RCC 7860 (cell line): ENCODE results near the gene NFASC.

Experiments used
- DNase-seq: peaks from one replicate; pipeline ENCODE4 v3.0.0-alpha.2; 2015; ENCODE audit warnings: low spot score
- FAIRE-seq: peaks from 2 replicates; lab custom pipeline; 2012; peaks lifted over from hg19 to GRCh38; lab: Jason Lieb, UNC

The NFASC gene

GRCh38 chr1:205028390-205028789, 157.7 kb downstream of the NFASC start:
- no peak for FAIRE-seq
- DNase-seq: no peak

- DNase-seq (no peak), FAIRE-seq (no peak)
Observed at GRCh38 chr1:205028924-205029323, 158.3 kb downstream of the NFASC start.

- no peak for FAIRE-seq
- DNase-seq: no peak
Observed at GRCh38 chr1:205030241-205030640, 159.6 kb downstream of the NFASC start.

GRCh38 chr1:205030896-205031295, 160.2 kb downstream of the NFASC start:
- DNase-seq: no peak
- no peak for FAIRE-seq

GRCh38 chr1:205032508-205032907, 161.8 kb downstream of the NFASC start:
- no peak for FAIRE-seq

GRCh38 chr1:205037539-205037938, 166.9 kb downstream of the NFASC start:
- DNase-seq (no peak), FAIRE-seq (no peak)

More at GRCh38 chr1:205032508-205032907, 161.8 kb downstream of the NFASC start:
- no peak for DNase-seq

- DNase-seq (no peak), FAIRE-seq (no peak)
Observed at GRCh38 chr1:205038132-205038786, 167.6 kb downstream of the NFASC start.

GRCh38 chr1:205041001-205041715, 170.5 kb downstream of the NFASC start:
- DNase-seq: no peak
- no peak for FAIRE-seq

- FAIRE-seq: no peak
Observed at GRCh38 chr1:205041998-205042910, 171.6 kb downstream of the NFASC start.

GRCh38 chr1:205042911-205043806, 172.5 kb downstream of the NFASC start, which contains the start of gene CNTN2:
CNTN2 (plus strand) TSS chr1:205043212; CDS start chr1:205053186, 9,974 bp downstream.
- no peak for FAIRE-seq
- DNase-seq: no peak

More at GRCh38 chr1:205041998-205042910, 171.6 kb downstream of the NFASC start:
- DNase-seq: no peak

GRCh38 chr1:205043866-205044265, 173.2 kb downstream of the NFASC start:
- FAIRE-seq (no peak), DNase-seq (no peak)

- no peak for FAIRE-seq
Observed at GRCh38 chr1:205044741-205045140, 174.1 kb downstream of the NFASC start.

GRCh38 chr1:205045146-205045545, 174.5 kb downstream of the NFASC start:
- DNase-seq: no peak
- FAIRE-seq: no peak

More at GRCh38 chr1:205044741-205045140, 174.1 kb downstream of the NFASC start:
- no peak for DNase-seq

GRCh38 chr1:205046870-205047269, 176.2 kb downstream of the NFASC start:
- DNase-seq: no peak
- no peak for FAIRE-seq

GRCh38 chr1:205047764-205048231, 177.1 kb downstream of the NFASC start:
- FAIRE-seq (no peak), DNase-seq (no peak)

- no peak for DNase-seq
- no peak for FAIRE-seq
Observed at GRCh38 chr1:205048382-205048781, 177.7 kb downstream of the NFASC start.

- DNase-seq (no peak), FAIRE-seq (no peak)
Observed at GRCh38 chr1:205049479-205049878, 178.8 kb downstream of the NFASC start.

GRCh38 chr1:205052690-205053089, 182.0 kb downstream of the NFASC start:
- FAIRE-seq: no peak
- no peak for DNase-seq

GRCh38 chr1:205053296-205053695, 182.6 kb downstream of the NFASC start:
- no peak for DNase-seq
- FAIRE-seq: no peak

GRCh38 chr1:205054013-205054412, 183.4 kb downstream of the NFASC start:
- DNase-seq: no peak

More at GRCh38 chr1:205054013-205054412, 183.4 kb downstream of the NFASC start:
- FAIRE-seq: no peak
